HG02763 (cell line): Measurements from ENCODE around the gene FAM110A.
"Not testable (repeated sequence)": the region's sequence is repeated elsewhere in the genome, so short reads cannot be mapped to it uniquely, and the experiment has no call there.

Source experiments
- ATAC-seq: cut with Tn5 transposase; IDR thresholded peaks from one replicate; pipeline ENCODE4 v1.9.1; 2021; ENCODE audit warnings: mild to moderate bottlenecking, moderate library complexity; ENCODE audit not compliant: unreplicated experiment

Gene FAM110A

DNA sequence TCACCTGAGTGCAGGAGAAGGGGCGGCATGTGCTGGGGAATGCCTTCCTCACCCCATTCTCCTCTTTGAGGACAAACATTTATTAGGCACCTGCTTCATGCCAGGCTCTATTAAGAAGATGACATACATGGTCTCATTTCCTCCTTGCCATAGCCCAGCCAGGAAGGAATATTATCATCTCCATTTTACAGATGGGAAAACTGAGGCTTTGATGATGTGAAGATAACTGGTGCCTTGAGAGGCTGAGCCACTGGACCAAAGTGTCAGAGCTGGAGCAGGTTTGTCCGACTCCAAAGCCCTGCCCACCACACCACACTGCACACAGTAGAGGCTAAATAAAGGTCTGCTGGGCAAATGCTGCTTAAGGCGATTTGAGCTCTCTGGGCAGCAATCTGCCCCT lies 37.2 kb downstream of the FAM110A start:
- no peak for ATAC-seq

DNA sequence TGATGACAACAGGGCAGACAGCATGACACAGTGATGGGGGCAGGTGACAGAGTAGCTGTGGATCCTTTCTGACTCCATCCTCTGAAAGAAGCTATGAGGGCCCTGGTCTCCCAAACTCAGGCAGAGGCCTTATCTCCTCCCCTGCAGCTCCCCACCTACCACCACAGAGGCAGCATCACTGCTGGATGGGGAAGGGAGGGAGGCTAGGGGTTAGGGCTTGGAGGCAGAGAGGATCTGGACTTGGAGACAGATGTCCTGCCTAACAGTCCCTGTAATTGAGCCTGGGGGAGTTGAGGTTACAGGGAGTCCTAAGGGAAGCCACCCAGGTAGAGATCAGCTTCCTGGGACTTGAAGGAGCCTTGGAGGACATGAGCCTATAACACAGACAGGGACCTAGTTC lies 37.9 kb downstream of the FAM110A start:
- ATAC-seq, result no peak

DNA sequence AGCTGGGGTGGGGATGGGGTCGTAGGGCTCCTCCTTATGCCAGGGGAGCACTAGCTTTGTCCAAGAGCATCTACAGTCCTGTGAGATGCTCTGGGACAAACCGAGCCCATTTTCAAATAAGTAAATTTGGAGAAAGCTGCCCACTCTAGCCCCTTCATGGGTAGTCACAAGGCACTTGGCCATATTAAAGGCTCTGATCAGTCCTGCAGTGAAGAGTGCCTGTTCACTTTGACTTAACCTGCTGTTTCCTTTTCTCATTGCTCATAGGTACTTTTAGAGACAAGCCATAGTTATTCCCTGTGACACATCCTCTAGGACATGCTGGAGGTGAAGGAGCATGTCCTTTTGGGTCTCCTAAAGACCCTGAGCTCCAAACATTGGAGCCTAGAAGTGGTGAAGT lies 38.4 kb downstream of the FAM110A start:
- ATAC-seq, result no peak

DNA sequence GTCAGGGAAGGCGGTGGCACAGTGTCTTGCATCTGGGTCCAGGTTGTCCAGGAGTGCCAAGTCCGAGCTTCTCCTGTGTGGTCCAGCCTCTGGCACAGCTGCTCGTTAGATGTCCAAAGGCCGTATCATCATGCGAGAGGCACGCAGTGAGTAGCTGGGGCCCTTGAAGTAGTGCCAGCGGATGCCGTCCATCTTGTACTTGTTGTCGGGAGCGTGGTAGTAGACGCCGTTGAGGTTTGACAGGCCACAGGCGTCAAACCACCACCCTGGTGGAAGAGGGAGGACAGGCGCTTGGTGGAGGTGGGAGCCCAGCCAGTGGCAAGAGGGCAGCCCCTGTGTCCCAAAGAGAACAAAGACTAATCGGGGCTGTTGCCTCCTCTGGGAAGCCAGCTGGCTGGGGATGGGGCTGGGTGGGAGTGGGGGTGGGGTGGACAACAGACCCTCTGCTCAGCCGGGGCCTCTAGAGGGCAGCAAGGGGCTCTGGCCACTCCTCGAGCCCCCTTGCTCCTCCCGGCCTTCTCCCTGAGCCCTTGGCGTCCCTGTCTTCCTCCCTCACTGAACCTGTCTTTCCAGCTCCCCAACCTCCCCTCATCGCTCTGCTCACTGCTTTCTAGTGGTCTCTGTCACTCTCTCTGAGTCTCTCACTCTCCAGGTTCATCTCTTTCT lies 39.5 kb downstream of the FAM110A start:
- no peak for ATAC-seq

DNA sequence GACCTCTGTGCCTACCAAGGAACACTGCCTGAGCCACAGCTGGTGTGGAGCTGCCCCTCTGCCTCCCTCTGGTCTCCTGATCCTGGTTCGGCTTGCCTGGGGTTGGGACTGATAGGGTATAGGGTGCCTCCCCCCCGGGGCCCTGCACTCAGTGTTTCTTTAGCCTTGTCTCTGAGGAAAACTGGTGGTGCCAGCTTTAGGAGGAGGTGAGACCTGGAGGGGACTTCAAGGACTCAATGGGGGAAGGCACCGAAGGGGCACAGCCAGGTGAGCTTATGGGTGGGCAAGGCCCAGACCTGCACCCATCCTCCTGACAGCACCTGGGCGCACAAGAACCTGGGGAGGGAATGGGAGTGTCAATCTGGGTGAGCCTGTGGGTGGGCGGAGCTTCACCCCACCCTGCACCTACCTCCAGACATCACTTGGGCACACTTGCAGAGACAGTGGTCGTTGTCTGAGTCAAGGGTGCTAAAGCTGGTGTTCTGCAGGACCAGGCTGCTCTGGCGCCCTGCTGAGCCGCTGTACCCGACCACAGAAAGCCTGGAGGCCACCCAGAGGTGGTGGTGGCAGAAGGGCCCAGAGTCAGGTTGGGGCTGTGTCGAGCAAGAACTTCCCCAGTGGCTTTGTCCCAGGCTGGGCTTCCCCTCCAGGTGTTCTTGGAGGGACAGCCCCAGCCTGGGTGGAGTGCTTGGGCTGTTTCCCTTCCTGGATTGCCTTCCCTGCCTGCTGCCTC lies 40.5 kb downstream of the FAM110A start:
- ATAC-seq, result no peak

DNA sequence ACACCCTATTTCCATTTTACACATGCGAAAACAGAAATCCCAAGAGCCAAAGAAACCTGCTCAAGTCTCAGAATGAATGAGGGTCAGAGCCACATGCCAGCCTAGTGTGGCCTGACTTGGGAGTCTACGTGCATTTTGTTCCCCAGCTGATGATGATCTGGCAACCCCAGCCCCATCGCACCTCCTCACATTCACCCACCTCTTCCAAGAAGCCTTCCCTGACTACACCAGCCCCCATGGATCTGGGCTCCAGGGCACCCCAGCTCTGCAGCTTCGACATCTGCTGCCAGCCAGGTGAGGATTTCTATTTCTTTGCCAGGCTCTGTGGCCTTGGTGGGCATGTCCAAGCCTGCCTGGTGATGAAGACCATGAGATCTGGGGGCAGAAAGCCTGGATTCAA lies 41.6 kb downstream of the FAM110A start:
- ATAC-seq, result no peak

DNA sequence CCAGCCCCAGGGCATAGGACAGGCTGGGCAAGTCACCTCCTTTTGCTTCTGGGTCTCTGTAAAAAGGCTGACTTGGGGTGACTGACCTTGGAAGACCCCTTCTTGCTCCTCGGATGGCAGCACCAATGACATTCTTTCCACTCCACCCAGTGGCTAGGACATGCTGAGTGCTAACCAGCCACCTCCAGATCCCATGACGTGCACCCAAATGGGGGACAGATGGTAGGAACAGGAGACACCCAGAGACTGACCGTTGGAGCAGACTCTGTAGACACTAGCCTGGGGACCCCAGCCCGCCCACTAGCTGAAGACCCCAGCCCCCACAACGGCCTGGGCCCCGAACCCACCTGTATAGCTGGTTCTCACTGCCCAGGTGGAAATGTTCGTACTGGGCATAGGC lies 44.3 kb downstream of the FAM110A start:
- ATAC-seq, result no peak

DNA sequence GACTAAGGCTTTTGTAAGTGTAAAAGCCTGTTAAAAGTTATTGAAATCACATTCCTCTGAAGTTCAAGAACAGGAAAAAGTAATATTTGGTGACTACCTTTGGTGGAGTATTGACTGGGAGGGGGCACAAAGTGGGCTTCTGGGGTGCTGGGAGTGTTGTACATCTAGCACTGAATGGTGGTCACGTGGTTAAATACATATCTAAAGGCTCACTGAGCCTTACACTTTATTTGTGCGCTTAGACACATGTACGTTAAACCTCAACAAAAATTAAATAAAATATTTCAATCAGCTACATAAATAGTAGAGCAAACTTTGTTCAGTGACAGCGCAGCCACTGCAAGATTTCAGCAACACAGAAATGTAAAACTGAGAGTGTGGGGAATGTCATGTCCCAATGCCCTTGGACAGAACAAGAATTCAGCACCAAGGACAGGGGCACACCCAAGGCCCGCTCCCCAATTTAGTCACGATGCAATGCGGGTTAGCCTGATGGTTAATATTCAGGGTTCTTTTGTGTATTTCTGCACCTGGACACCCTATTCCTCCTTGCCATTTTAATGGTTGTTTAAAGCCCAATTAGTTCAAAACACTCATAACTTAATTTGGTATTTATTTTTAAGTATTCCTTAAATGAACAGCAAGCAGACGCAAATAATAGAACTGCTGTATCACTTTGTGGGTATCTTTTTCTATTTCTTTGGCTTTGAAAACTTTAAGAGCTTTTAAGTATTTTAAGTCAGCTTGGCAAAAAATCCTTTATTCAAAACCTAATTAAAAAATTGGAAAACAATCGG lies 45.2 kb downstream of the FAM110A start:
- no peak for ATAC-seq

DNA sequence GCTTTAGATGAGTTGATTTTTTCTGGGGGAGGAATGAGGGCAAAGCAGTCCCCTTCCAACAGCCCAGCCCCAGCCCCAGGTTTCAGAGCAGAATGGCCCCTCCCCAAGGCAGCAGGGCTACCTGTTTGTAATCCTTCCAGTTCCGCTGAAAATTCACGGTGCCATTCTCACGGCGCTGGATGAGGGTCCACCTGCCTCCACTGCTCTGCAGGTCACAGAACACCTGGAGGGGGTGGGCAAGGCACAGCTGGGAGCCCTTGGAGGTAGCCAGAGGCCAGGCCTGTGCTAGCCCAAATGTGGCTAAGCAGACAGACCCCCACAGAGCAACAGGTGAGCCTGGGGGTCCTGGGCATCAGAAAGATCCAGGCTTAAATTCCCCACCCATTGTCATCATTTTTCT lies 46.1 kb downstream of the FAM110A start:
- no peak for ATAC-seq

DNA sequence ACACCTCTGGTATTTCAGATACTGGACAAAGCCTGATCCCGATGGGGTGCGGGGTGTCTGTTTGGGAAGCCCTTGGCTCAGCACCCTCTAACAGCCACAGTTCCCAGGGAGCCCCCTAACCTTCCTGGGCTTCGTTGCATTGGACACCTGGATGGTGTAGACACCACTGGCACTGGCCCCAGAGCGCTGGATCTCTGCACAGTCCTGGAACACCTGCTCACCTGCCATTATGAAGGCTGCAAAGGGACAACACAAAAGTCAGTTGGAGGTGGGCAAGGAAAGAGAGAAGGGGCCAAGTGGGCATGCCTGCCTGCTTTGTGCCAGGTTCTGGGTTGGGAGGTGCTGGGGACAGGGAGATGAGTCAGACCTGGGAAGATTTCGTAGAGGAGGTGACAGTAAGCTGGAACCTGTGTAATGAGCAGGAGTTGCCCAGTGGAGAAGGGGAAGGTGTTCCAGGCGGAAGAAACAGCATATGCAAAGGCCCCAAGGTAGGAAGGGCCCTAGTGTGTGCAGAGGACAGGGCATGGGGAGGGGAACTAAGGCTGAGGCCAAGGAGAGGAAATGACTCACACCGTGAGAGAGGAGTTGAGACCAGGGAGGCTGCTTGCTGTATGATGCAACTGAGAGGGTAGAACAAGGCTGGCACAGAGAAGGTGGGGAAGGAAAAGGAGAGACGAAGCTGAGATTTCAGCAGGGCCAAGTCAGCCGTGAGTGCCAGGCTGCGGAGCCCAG lies 47.7 kb downstream of the FAM110A start:
- no peak for ATAC-seq

DNA sequence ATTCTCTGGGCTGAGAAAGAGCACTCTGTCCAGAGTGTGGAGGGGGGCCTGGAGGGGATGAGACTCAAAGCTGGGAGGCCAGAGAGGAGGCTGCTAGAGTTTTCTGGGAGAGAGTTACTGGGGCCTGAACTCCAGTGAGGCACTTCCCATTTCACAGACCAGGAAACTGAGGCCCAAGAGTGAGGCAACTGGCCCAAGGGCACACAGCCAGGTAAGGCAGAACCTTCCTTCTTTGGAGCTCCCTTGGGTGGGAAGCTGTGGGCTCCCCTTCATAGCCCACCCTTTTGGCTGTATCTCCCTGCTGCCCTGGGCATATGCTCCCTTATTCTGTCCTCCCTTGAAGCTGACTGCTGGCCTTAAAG lies 48.2 kb downstream of the FAM110A start:
- no peak for ATAC-seq

DNA sequence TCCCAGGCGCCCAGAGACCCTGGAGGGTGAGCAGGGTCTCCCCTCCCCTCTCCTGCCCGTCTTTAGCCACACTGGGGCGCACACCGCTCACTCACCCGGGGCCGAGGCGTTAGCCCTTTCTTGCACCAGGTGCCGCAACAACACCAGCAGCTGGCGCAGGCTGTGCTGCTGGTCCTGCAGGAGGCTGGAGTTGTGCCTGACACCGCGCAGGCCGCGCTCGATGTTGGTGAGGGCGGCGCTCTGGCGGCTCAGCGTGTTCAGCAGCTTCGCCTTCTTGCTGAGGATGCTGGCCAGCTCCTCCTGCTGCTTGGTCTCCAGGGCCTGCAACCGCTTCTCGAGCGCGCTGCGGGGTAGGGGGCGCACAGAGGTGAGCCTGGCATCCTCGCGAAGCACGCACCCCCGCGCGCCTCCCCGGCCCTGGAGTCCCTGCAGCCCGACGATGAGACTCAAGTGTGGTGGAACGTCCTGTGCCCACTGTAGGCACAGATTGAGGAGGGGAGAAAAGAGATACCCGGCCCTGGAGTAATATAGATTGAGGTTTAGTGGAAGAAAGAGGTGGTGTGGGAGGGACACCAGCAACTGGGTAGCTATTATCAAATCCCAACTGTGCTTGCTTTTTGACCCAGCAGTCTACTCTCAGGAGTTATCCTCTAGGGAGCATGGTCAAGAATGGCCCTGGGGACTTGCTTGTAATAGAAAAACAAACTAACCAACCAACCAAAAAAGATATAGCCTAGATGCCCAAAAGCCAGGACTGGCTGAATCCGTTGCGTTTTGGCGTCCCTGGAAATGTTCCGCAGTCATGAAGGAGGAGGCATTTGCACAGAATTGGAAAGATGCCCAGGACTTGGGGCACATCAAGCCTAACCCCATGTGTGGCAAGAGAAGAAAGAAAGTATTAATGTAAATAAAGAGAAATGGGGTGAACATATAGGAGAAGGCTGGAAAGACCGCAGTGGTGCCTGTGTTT lies 51.8 kb downstream of the FAM110A start:
- ATAC-seq, result no peak

DNA sequence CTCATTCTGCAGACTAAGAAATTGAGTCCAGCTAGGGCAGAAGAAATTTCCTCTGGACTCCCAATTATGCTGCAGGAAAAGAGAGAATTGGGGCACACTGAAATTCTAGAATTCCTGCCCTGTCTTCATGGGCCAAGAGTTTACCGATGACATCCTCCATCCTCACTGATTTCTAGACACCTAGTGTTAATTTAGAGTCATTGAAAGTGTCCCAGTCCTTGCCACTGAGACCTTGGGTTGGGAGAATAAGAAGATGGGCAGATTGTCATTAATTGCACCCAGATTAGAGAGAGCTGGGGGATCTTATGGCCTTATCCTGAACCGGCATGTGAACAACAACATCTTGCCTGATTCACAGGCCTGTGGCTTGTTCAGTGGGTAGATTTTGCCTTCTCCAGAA lies 53.6 kb downstream of the FAM110A start:
- ATAC-seq, result no peak

DNA sequence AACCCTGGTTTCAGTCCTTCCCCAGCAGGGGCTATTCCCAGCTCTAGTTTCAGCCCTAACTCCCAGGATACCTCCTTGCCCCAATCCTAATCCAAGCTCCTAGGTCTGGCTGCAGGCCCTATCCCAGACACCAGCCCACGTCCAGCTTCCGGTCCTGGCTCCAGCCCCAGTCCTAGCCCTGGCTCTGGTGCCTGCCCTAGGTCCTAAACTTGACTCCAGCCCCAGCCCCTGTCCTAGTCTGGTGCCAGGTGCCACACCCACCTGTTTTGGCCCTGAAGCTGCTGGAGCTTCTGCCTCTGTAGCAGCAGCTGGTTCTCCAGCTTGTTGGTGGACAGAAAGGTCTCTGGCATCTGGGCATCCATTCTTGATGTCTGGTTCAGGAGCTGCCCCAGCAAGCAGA lies 54.5 kb downstream of the FAM110A start:
- no peak for ATAC-seq

DNA sequence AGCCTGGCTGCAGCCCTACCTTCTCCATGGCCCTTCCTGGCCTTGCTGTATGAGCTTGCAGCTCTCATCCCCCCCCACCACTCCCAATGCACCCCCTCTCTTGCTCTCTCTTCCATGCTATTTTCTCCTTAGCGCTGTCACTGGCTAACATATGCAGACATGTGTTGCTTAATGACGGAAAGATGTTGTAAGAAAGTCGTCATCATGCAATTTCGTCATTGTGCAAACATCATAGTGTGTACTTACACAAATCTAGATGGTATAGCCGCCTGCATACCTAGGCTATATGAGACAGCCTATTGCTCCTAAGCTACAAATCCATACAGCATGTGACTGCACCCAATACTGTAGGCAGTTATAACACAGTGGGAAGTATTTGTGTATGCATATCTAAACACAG lies 55.6 kb downstream of the FAM110A start:
- ATAC-seq, result no peak

DNA sequence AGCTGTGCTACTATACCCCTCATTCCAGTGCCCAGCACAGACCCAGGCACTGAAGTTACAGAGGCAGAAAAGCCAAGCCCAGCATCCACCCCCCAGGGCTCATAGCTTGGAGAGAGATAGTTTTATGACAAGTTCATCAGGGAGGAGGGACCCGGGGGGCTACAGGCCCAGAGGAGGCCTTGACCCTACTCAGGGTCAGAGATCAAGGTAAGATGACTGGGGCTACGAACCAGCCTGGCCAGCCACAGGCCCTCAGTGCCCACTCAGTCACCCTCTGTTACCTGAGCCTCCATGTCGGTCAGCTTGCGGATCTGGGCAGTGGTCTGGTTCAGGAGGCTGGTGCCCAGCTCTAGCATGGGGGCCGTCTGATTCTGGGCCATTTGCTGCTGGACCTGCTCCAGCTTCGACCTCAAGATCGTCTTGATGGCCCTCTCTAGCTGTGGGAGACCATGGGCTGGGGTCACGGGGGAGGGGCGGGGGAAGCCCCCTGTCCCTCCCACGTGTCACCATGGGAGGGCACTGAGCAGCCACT lies 56.5 kb downstream of the FAM110A start:
- ATAC-seq, result no peak

DNA sequence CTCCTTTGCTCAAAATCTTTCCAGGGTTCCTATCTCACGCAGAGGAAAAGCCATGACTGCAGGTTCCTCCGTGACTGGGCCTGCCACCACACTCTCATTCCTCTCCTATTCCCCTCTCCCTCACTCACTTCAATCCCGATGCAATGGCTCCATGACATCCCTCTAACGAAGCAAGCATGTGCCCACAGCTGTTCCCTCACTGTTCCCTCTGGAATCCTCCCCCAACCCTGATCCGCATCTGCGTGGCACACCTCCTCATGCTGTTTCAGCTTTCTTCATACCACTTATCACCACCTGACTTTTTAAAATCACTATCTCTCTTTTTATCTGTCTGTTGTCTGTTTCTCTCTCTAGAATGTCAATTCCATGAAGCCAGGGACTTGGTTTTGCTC lies 57.1 kb downstream of the FAM110A start:
- no peak for ATAC-seq

DNA sequence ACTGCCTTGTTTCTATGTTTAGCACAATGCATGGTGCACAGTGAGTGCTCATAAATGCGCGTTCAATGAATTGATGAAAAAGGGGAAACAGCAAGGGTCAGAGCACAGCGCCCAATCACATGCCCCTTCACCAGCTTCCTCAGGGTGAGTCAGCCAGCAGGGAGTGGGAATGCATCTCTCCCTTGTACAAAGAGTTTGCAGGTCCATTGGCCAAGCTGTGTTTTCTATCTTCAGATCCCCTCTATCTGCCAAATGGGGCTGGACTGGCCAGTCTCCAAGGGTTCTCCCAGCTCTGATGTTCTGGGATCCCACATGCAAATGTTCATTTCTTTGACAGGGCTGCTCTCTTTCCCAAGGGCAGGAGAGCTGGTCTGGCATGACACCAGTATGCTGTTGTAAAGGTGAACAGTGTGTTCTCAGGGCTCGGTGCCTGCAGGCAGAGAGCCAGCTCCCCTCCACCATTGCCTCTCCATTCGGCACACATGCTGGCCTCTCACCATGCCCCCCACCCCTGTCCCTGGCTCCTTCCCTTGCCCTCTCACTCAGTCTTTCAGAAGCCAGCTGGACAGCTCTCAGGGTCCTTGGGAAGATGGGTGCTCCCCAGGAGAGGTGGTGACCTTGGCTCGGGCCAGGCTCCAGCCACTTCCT lies 57.7 kb downstream of the FAM110A start:
- ATAC-seq, result no peak

DNA sequence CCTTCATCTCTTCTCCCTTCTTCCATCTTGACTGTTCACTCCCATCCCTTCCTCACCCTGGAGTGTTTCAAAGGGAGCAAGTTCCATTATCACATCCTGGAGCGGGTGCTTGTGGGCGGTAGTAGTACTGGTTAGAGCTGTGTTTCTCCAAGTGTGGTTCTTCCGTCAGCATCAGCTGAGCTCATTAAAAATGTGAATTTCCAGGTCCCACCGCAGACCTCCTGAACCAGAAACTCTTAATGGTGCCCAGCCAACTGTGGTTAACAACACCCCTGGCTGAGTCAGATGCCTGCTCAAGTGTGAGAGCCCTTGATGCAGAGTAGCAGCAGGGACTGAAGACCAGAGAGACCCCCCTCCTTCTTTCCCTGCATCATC lies 58.2 kb downstream of the FAM110A start:
- ATAC-seq, result no peak

DNA sequence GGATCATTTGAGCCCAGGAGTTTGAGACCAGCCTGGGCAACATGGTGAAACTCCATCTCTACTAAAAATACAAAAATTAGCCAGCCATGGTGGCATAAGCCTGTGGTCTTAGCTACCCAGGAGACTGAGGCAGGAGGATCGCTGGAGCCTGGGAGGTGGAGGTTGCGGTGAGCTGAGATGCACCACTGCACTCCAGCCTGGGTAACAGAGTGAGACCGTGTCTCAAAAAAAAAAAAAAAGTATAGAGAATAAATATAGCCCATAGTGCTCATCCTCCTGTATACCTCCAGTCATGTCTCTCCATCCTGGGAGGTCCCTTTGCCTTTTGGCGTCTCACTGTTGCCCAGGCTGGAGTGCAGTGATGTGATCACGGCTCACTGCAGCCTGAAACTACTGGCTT lies 58.9 kb downstream of the FAM110A start:
- ATAC-seq, result not testable (repeated sequence)
